Epithelial cell of esophagus (primary cell): Measurements from ENCODE around the gene EIF4EBP3.

ENCODE experiments used
- DNase-seq: peaks from one replicate; pipeline ENCODE4 v3.0.0; 2010; ENCODE audit warnings: low read depth
- H3K4me3 ChIP-seq: 2 replicates; pipeline ENCODE4 v1.5.1; 2011; ENCODE audit warnings: mild to moderate bottlenecking, low read length, control low read depth
- TF ChIP-seq, protein P1 (sequence below): IDR thresholded peaks from 2 replicates; pipeline ENCODE4 v1.5.1; 2011; ENCODE audit warnings: low read depth, mild to moderate bottlenecking, low read length, control low read depth, inconsistent platforms; ENCODE audit not compliant: insufficient read depth; ENCODE audit errors: missing control alignments

EIF4EBP3 gene

DNA sequence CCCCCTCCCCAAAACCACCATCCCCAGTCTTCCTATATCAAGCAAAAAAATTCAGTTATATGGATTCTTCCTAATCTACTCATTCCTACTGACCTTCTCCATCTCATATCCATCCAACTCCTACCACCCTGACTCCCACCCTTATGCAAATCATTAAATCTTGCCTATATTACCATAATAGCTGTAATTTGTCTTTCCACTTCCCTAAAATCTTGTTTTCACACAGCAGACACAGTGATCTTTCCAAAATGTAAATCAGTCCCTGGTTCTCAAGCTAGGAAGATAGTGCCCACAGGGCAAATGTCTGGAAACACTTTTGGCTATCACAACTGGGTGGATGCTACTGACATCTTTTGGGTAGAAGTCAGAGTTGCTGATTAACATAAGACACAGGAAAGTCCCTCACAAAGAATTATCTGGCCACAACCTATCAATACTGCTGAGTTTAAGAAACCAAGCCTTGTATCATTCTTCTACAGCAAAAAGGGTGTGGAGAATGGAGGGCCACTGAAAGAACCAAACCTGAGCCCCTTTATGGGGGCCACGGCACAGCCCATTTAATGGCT is 8.4 kb downstream of the EIF4EBP3 start:
- TF ChIP-seq, protein P1, sequence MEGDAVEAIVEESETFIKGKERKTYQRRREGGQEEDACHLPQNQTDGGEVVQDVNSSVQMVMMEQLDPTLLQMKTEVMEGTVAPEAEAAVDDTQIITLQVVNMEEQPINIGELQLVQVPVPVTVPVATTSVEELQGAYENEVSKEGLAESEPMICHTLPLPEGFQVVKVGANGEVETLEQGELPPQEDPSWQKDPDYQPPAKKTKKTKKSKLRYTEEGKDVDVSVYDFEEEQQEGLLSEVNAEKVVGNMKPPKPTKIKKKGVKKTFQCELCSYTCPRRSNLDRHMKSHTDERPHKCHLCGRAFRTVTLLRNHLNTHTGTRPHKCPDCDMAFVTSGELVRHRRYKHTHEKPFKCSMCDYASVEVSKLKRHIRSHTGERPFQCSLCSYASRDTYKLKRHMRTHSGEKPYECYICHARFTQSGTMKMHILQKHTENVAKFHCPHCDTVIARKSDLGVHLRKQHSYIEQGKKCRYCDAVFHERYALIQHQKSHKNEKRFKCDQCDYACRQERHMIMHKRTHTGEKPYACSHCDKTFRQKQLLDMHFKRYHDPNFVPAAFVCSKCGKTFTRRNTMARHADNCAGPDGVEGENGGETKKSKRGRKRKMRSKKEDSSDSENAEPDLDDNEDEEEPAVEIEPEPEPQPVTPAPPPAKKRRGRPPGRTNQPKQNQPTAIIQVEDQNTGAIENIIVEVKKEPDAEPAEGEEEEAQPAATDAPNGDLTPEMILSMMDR = no peak
- DNase-seq = no peak
- H3K4me3 ChIP-seq = peak overlapping the region; percentile 86

DNA sequence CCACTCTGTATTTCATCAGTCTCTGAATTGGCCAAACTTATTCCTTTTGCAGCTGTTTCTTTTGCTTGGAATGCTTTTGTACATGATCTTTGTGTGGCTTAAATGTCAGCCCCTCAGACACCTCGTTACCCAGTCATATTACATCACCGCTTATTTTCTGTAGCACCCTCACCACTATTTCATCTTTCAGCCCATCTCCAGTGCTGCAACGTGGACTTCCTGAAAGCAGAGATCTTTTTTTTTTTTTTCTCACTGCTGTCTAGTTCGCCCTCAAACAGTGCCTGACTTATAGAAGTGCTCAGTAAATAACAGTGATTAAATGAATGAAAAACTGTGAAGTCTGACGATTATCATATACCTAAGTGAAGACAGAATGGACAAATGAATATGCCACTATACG is 9.0 kb downstream of the EIF4EBP3 start:
- DNase-seq = no peak
- TF ChIP-seq, protein P1 = no peak
- peak overlapping the region; percentile 86 for H3K4me3 ChIP-seq

DNA sequence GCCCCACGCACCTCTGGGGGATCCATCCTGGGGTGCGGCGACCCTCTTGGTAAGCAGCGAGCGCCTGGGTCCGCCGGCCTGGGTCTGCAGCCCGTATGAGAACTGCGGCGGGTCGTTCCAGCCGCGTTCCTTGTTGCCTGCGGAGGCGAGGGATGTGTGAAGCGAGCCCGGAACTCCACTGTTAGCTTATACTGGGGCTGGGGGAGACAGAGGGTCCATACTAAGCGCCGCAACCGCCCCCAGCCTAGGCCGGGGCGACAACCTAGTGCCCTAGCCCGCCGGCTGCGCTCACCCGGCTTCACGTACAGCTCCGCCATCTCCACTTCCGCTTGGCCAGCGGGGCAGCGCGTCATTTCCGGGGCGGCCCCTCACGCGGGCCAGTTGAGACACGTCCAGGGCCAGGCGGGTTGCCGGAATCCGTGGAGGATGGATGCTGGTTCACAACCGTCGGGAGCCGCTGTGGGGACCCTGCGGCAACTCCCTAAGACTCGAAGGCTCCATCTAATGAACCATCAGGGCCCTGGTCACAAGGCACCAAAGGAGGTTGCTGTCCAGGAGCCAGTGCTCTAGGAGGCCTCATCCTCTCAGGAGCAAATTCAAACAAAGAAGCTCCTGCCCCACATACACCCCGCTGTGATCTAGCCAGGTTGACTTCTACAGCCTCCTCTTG is 9.8 kb downstream of the EIF4EBP3 start, which contains the start of gene SRA1:
Gene SRA1 (minus strand): TSS at position 338 of the 670 bp plus-strand sequence. CDS start 21 bp downstream, at position 317.
- TF ChIP-seq, protein P1 = no peak
- H3K4me3 ChIP-seq = peak within 1 kb of the TSS; percentile 86
- DNase-seq = peak; percentile 94

DNA sequence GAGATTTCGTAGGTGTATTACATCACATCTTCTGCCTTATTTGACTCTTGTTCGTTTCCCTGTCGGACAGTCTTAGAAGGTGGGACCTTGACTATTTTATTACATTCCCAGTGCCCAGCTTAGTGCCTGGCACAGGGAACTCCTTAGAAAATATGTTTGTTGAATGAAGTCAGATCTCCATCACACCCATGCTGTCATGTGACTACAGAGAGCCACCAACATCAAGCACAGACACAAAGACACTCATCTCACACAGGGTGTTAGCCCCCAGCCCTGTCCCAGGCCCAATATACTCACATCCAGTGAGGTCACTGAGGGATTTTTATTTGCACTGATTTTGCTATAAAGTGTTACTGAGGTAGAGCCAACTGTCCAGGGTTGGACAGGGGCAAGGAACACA is 10.5 kb downstream of the EIF4EBP3 start:
- no peak overlapping the region for H3K4me3 ChIP-seq
- TF ChIP-seq, protein P1 = no peak
- no peak for DNase-seq

DNA sequence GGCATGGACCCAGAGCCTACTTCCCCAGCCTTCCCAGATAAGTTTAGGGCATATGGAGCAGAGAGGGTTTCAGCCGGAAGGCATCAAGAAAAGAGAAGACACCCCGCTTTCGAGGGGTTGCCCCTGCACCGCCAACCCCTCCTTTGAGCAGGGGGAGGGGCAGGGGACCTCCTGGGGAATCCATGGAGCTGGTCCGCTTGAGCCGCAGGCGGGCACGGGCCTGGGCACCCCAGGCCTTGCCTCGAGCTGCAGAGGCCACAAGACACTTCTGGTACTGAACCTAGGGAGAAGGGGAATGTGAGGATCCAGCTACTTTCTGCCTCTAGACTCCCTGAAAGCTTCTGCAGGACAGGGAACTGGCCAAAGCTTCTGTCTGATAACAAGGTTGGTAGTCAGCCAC is 11.1 kb downstream of the EIF4EBP3 start:
- no peak overlapping the region for H3K4me3 ChIP-seq
- TF ChIP-seq, protein P1 = no peak
- no peak for DNase-seq

DNA sequence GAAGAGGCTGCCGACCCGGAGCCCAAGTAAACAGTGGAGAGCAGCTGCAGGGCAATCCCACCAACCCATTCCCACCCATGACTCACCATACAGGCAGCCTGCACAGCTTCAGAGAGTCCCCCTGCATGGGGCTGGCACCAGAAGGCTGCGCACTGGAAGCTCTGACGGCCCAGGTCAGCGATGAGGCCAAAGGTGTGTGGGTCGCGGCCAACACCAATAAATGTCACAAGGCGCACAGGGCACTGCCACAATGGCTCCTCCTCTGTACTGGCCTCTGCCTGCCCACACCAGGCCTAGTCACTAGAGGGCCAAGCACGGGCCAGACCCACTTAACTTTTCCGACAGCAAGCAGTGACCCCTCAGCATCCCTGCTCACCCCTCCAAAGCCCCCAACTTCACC is 12.8 kb downstream of the EIF4EBP3 start:
- no peak for DNase-seq
- H3K4me3 ChIP-seq = no peak overlapping the region
- TF ChIP-seq, protein P1 = no peak
